CD14-positive monocyte (primary cell): Measurements from ENCODE around the gene SDCBP2. TPM values are rescaled to one million over a fixed set of nuclear protein-coding genes. Genes with fewer than 3 reads are reported as not detected.

ENCODE experiments used
- DNase-seq, 3 donors: peaks; one replicate each; pipeline ENCODE4 v3.0.0-alpha.2; 2011 to 2022
- H2AFZ ChIP-seq: 2 replicates; pipeline ENCODE4 v1.6.0; 2012; ENCODE audit warnings: mild to moderate bottlenecking, low read depth, low read length, inconsistent platforms; ENCODE audit not compliant: insufficient read depth, poor library complexity, severe bottlenecking
- H3K27ac ChIP-seq, 2 donors: 1 replicate in 1 of 2; 2 replicates in 1 of 2; pipeline ENCODE4 v1.5.1; 2012 to 2013; ENCODE audit warnings: low read length in 2 of 2, control low read depth in 1 of 2, inconsistent platforms in 1 of 2, low read depth in 1 of 2, mild to moderate bottlenecking in 1 of 2
- H3K27me3 ChIP-seq, 2 donors: one replicate each; pipeline versions ENCODE4 v1.6.0 to v1.6.1; 2011 to 2013; ENCODE audit warnings: low read length in 2 of 2; ENCODE audit not compliant: control insufficient read depth in 2 of 2, insufficient read depth in 2 of 2
- H3K36me3 ChIP-seq, 2 donors: replicated peaks in 1 of 2; 1 replicate in 1 of 2; 2 replicates in 1 of 2; pipeline versions ENCODE4 v1.5.1 to v1.6.1; 2012 to 2013; ENCODE audit warnings: low read length in 2 of 2, control low read depth in 1 of 2, inconsistent platforms in 1 of 2, mild to moderate bottlenecking in 1 of 2; ENCODE audit not compliant: insufficient read depth in 2 of 2, control insufficient read depth in 1 of 2
- H3K4me1 ChIP-seq, 2 donors: 1 replicate in 1 of 2; 2 replicates in 1 of 2; pipeline versions ENCODE4 v1.5.1 to v1.6.1; 2012 to 2013; ENCODE audit warnings: low read length in 2 of 2, control low read depth in 1 of 2, inconsistent platforms in 1 of 2, mild to moderate bottlenecking in 1 of 2, moderate library complexity in 1 of 2; ENCODE audit not compliant: insufficient read depth in 2 of 2, control insufficient read depth in 1 of 2
- H3K4me2 ChIP-seq: replicated peaks from 2 replicates; pipeline ENCODE3; 2012; ENCODE audit warnings: low read length, moderate library complexity, mild to moderate bottlenecking; ENCODE audit not compliant: poor library complexity, severe bottlenecking; ENCODE audit errors: extremely low read depth
- H3K4me3 ChIP-seq, 3 experiments: fragments of 200-600 bp in 1 of 3; sonication (generic) in 1 of 3; replicated peaks in 1 of 3; 1 replicate in 2 of 3; 2 replicates in 1 of 3; pipeline ENCODE4 v1.5.1; 2011 to 2013; ENCODE audit warnings: low read length in 3 of 3, mild to moderate bottlenecking in 3 of 3, control low read depth in 2 of 3, low read depth in 2 of 3, inconsistent platforms in 1 of 3, moderate library complexity in 1 of 3
- H3K79me2 ChIP-seq: 2 replicates; pipeline ENCODE4 v1.6.0; 2012; ENCODE audit warnings: mild to moderate bottlenecking, control low read depth, inconsistent platforms, low read length, moderate library complexity; ENCODE audit not compliant: insufficient read depth
- H3K9ac ChIP-seq: 2 replicates; pipeline ENCODE4 v1.6.0; 2017; ENCODE audit warnings: low read length, mild to moderate bottlenecking; ENCODE audit not compliant: insufficient read depth, poor library complexity, severe bottlenecking
- H3K9me3 ChIP-seq, 2 donors: replicated peaks in 1 of 2; 1 replicate in 1 of 2; 2 replicates in 1 of 2; pipeline versions ENCODE4 v1.5.1 to v1.6.1; 2012 to 2013; ENCODE audit warnings: low read length in 2 of 2, control low read depth in 1 of 2; ENCODE audit not compliant: control insufficient read depth in 1 of 2, insufficient read depth in 1 of 2
- H4K20me1 ChIP-seq: 2 replicates; pipeline ENCODE4 v1.6.0; 2012; ENCODE audit warnings: mild to moderate bottlenecking, low read length, control low read depth, moderate library complexity; ENCODE audit not compliant: insufficient read depth
- H3K27ac Mint-ChIP-seq, 7 donors: one replicate each; pipeline ENCODE4 v1.8.0; 2020; ENCODE audit warnings: mild to moderate bottlenecking in 7 of 7, mixed read lengths in 7 of 7, moderate library complexity in 6 of 7, inconsistent platforms in 2 of 7
- H3K27me3 Mint-ChIP-seq, 3 donors: one replicate each; pipeline ENCODE4 v1.8.0; 2021 to 2022; ENCODE audit warnings: low read depth in 3 of 3, mild to moderate bottlenecking in 3 of 3, mixed read lengths in 3 of 3, moderate library complexity in 3 of 3, inconsistent platforms in 1 of 3
- H3K36me3 Mint-ChIP-seq, 2 donors: one replicate each; pipeline ENCODE4 v1.8.0; 2020; ENCODE audit warnings: mixed read lengths in 2 of 2, inconsistent platforms in 1 of 2, mild to moderate bottlenecking in 1 of 2
- H3K4me1 Mint-ChIP-seq: one replicate; pipeline ENCODE4 v1.8.0; 2020; ENCODE audit warnings: mild to moderate bottlenecking, mixed read lengths
- H3K4me3 Mint-ChIP-seq, 2 donors: one replicate each; pipeline ENCODE4 v1.8.0; 2020; ENCODE audit warnings: mild to moderate bottlenecking in 2 of 2, mixed read lengths in 2 of 2, moderate library complexity in 1 of 2
- H3K9me3 Mint-ChIP-seq, 7 donors: one replicate each; pipeline ENCODE4 v1.8.0; 2020 to 2022; ENCODE audit warnings: mixed read lengths in 7 of 7, mild to moderate bottlenecking in 6 of 7, moderate library complexity in 6 of 7, inconsistent platforms in 2 of 7
- CTCF ChIP-seq: fragments of 200-600 bp; IDR thresholded peaks from one replicate; pipeline ENCODE4 v1.8.0; 2022; ENCODE audit warnings: antibody characterized with exemption, mild to moderate bottlenecking
- WGBS: methylation state at CpG from one replicate; pipeline ENCODE4 v1.1.5; 2013; ENCODE audit warnings: missing lambda C conversion rate; ENCODE audit not compliant: insufficient coverage; 5-methylcytosine and 5-hydroxymethylcytosine counted together
- intact Hi-C, 2 donors: fragments of 100-400 bp; cut with micrococcal nuclease; formaldehyde crosslinking; loops; one replicate each; pipeline versions ENCODE4 v1.15.0 to v1.15.1; 2023
- polyA plus RNA-seq, 3 donors: library from polyadenylated mRNA; depleted of rRNA in 1 of 3; unstranded in 2 of 3; stranded (reverse) in 1 of 3; fragments of 300-500 nt in 2 of 3; fragments of >200 nt in 1 of 3; fragmentation: Illumina TruSeq in 2 of 3; gene quantifications; 1 replicate in 2 of 3; 2 replicates in 1 of 3; pipeline ENCODE4 v1.2.3, GENCODE V29; 2012 to 2021

SDCBP2 gene
- polyA plus RNA-seq, 3 donors, result 0.69 to 1.0 (median 0.71) TPM

DNA sequence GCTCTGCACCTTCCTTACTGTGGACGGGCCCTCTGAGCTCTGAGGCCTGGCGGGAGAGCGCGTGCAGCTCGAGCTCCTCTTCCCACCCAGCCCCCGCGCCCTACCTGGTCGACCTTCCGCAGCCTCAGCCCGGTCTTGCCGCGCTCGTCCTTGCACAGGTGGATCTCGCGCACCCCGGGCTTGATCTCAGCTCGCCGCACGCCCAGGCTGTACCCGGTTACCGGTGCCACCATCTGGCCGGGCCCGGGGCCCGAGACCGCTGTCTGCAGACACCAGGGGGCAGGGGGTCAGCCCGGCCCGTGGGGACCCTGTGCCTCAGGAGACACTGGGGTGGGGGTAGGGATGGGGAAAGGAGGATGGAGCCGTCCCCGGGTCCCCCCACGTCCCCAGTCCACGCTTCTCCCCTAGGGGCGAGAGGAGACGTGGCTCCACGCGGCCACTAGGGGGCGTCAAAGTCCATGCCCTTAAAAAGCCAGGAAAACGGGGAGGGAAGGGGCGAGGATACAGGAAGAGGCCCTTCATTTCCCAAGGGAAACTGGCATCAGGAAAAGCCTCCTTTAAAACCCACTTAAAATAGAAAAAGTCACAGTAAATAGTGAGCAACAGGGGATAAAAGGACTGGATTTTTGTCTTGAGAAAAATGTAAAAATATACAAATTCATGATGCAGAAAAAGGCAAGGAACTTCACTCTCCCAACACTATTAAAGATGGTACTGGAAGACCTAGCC is 15.5 kb downstream of the SDCBP2 start:
- H3K79me2 ChIP-seq, result no peaks in the 10 kb centered on the region
- Mint-ChIP-seq H3K27ac (no peak overlapping the region), H3K9me3 (no peaks in the 10 kb centered on the region), H3K4me1 (peaks cover 8% of the 10 kb centered on the region), H3K4me3 (no peak overlapping the region), H3K27me3 (peaks cover 0 to 6% (median 0%) of the 10 kb centered on the region in 3 donors), H3K36me3 (no peaks in the 10 kb centered on the region)
- no peak overlapping the region for H3K4me3 ChIP-seq
- H3K9ac ChIP-seq, result no peak overlapping the region
- peak; percentile 100 for TF ChIP-seq CTCF
- H3K27me3 ChIP-seq, result no peaks in the 10 kb centered on the region
- H4K20me1 ChIP-seq, result no peaks in the 10 kb centered on the region
- H3K9me3 ChIP-seq, result no peaks in the 10 kb centered on the region
- intact Hi-C loops, result loop anchor here (2.0 to 5.0 kb wide), 3 partner anchors 124 to 189 kb away; no protein-coding TSS in a partner anchor
- H3K4me1 ChIP-seq, result peaks cover 6 to 13% of the 10 kb centered on the region in 2 donors
- H2AFZ ChIP-seq, result peak overlapping the region; percentile 52
- DNase-seq, result peak; percentile 44 to 71 (median 64)
- H3K27ac ChIP-seq, result no peak overlapping the region
- peak overlapping the region; percentile 4 for H3K4me2 ChIP-seq
- 53% methylated on average over 22 of the region's 38 CpGs for WGBS
- H3K36me3 ChIP-seq, result no peaks in the 10 kb centered on the region

GRCh38 chr20:1312904-1313235 is 16.1 kb downstream of the SDCBP2 start:
- WGBS, result 97% methylated on average over 11 of the region's 16 CpGs
- H3K4me3 Mint-ChIP-seq, result no peak overlapping the region
- Histone ChIP-seq H2AFZ (no peak overlapping the region), H4K20me1 (no peaks in the 10 kb centered on the region), H3K4me1 (peaks cover 6 to 13% of the 10 kb centered on the region in 2 donors), H3K9me3 (no peaks in the 10 kb centered on the region), H3K4me3 (no peak overlapping the region), H3K27me3 (no peaks in the 10 kb centered on the region), H3K27ac (no peak overlapping the region), H3K36me3 (no peaks in the 10 kb centered on the region), H3K9ac (no peak overlapping the region), H3K4me2 (no peak overlapping the region), H3K79me2 (no peaks in the 10 kb centered on the region)
- intact Hi-C loops, result loop anchor here (2.0 to 5.0 kb wide), 3 partner anchors 124 to 190 kb away; no protein-coding TSS in a partner anchor
- TF ChIP-seq CTCF, result no peak
- H3K27ac Mint-ChIP-seq, result no peak overlapping the region
- peaks cover 6% of the 10 kb centered on the region for H3K4me1 Mint-ChIP-seq
- peaks cover 0 to 6% (median 0%) of the 10 kb centered on the region in 3 donors for H3K27me3 Mint-ChIP-seq
- no peaks in the 10 kb centered on the region for H3K9me3 Mint-ChIP-seq
- H3K36me3 Mint-ChIP-seq, result no peaks in the 10 kb centered on the region
- no peak for DNase-seq
